Thyroid gland (tissue), 4 donors: ENCODE measurements around the gene NOB1.

Experiments used
- CTCF ChIP-seq, 6 experiments: fragments of 200-600 bp in 3 of 6; fragments of 450-650 bp in 3 of 6; sonication (generic) in 3 of 6; IDR thresholded peaks; one replicate each; pipeline ENCODE4 v1.5.1; 2016 to 2019; ENCODE audit warnings: antibody characterized with exemption in 6 of 6, mild to moderate bottlenecking in 2 of 6, inconsistent platforms in 1 of 6, moderate library complexity in 1 of 6
- POLR2A ChIP-seq, 2 donors: fragments of 450-650 bp; IDR thresholded peaks; one replicate each; pipeline ENCODE4 v1.6.1; 2017; ENCODE audit warnings: antibody characterized with exemption in 2 of 2, mild to moderate bottlenecking in 2 of 2, moderate library complexity in 1 of 2

GRCh38 chr16:69741519-69741918 is 13.2 kb downstream of the NOB1 start:
- TF ChIP-seq CTCF (IDR thresholded peaks at IDR 0.05) (no peak), POLR2A (IDR thresholded peaks at IDR 0.05) (no peak)
